GM12874 (cell line): Measurements from ENCODE around the gene PTPRH.

Experiments
- CTCF ChIP-seq: IDR thresholded peaks from 2 replicates; pipeline ENCODE4 v1.5.1; 2011; ENCODE audit warnings: low read depth, mild to moderate bottlenecking, control low read depth, low read length, moderate library complexity; ENCODE audit not compliant: insufficient read depth

PTPRH gene

GRCh38 chr19:55198651-55199050 lies 10.7 kb downstream of the PTPRH start:
- TF ChIP-seq CTCF: no peak

- no peak for TF ChIP-seq CTCF
Observed at GRCh38 chr19:55197528-55197927, 11.8 kb downstream of the PTPRH start.

GRCh38 chr19:55196803-55197202 lies 12.5 kb downstream of the PTPRH start:
- TF ChIP-seq CTCF: no peak

GRCh38 chr19:55193481-55193880 lies 15.8 kb downstream of the PTPRH start:
- no peak for TF ChIP-seq CTCF

GRCh38 chr19:55189403-55189835 lies 19.9 kb downstream of the PTPRH start:
- no peak for TF ChIP-seq CTCF

GRCh38 chr19:55188625-55189024 lies 20.7 kb downstream of the PTPRH start:
- no peak for TF ChIP-seq CTCF

GRCh38 chr19:55186080-55186479 lies 23.2 kb downstream of the PTPRH start:
- no peak for TF ChIP-seq CTCF

- no peak for TF ChIP-seq CTCF
Observed at GRCh38 chr19:55181740-55182139, 27.6 kb downstream of the PTPRH start.
